Activated CD4-positive, alpha-beta T cell treated with anti-CD3 and anti-CD28 coated beads for 4 hours (primary cell): ENCODE results near the gene GZMB.
"Not testable (repeated sequence)": the region's sequence is repeated elsewhere in the genome, so short reads cannot be mapped to it uniquely, and the experiment has no call there.

Source experiments
- DNase-seq, 2 donors: peaks; one replicate each; pipeline ENCODE4 v3.0.0-alpha.2; 2020

The GZMB gene

GRCh38 chr14:24630872-24631477, 3.0 kb downstream of the GZMB start:
- DNase-seq = no peak

- DNase-seq = no peak
Measured at GRCh38 chr14:24630087-24630871, 3.7 kb downstream of the GZMB start.

- DNase-seq = no peak
Measured at GRCh38 chr14:24629521-24629920, 4.5 kb downstream of the GZMB start.

- no peak for DNase-seq
Measured at GRCh38 chr14:24613747-24614146, 20.2 kb downstream of the GZMB start.

GRCh38 chr14:24613241-24613640, 20.7 kb downstream of the GZMB start:
- DNase-seq = no peak

GRCh38 chr14:24612196-24612595, 21.8 kb downstream of the GZMB start:
- no peak for DNase-seq

- no peak for DNase-seq
Measured at GRCh38 chr14:24609655-24610344, 24.2 kb downstream of the GZMB start, which contains the start of gene GZMH. Gene GZMH, minus strand, starts transcription at chr14:24609685. Its CDS starts 72 bp downstream, at chr14:24609613.

GRCh38 chr14:24607635-24608514, 26.1 kb downstream of the GZMB start:
- DNase-seq = no peak

GRCh38 chr14:24607081-24607480, 26.9 kb downstream of the GZMB start:
- DNase-seq = no peak

- no peak for DNase-seq
Measured at GRCh38 chr14:24606297-24606696, 27.7 kb downstream of the GZMB start.

GRCh38 chr14:24605435-24606190, 28.4 kb downstream of the GZMB start:
- DNase-seq = peak; percentile 56 to 70

- DNase-seq = no peak
Measured at GRCh38 chr14:24597403-24597802, 36.6 kb downstream of the GZMB start.

- no peak for DNase-seq
Measured at GRCh38 chr14:24595073-24595808, 38.7 kb downstream of the GZMB start.

- DNase-seq = not testable (repeated sequence)
Measured at GRCh38 chr14:24591004-24591403, 43.0 kb downstream of the GZMB start.

GRCh38 chr14:24584402-24584801, 49.6 kb downstream of the GZMB start:
- DNase-seq = not testable (repeated sequence)
